Mucosa of descending colon (tissue), 3 donors: ENCODE results near the gene STMN3. TPM values are rescaled to one million over a fixed set of nuclear protein-coding genes. Genes with fewer than 3 reads are reported as not detected.
"Not testable (repeated sequence)": the region's sequence is repeated elsewhere in the genome, so short reads cannot be mapped to it uniquely, and the experiment has no call there.

Source experiments
- ATAC-seq: fragments of 200-7000 bp; cut with Tn5 transposase; one replicate; pipeline ENCODE4 v1.9.1; 2020; ENCODE audit warnings: mild to moderate bottlenecking, moderate library complexity
- DNase-seq, 3 donors: peaks; one replicate each; pipeline ENCODE4 v3.0.0-alpha.2; 2020
- H3K36me3 ChIP-seq: fragments of 200-600 bp; one replicate; pipeline ENCODE4 v1.8.0; 2021; ENCODE audit warnings: low read depth, mild to moderate bottlenecking
- H3K4me1 ChIP-seq: fragments of 200-600 bp; one replicate; pipeline ENCODE4 v1.8.0; 2021; ENCODE audit warnings: low read depth, mild to moderate bottlenecking
- H3K4me3 ChIP-seq: fragments of 200-600 bp; one replicate; pipeline ENCODE4 v1.8.0; 2021; ENCODE audit warnings: mild to moderate bottlenecking
- H3K9me3 ChIP-seq: fragments of 200-600 bp; one replicate; pipeline ENCODE4 v1.8.0; 2021; ENCODE audit warnings: mild to moderate bottlenecking
- intact Hi-C, 2 donors: fragments of 100-400 bp; cut with DNase I in 1 of 2; cut with micrococcal nuclease in 1 of 2; formaldehyde crosslinking; loops; one replicate each; pipeline versions ENCODE4 v1.11.0 to v1.11.1; 2022; cut with DNase I, micrococcal nuclease
- total RNA-seq, 3 donors: library from RNA; stranded (reverse); fragmentation: NEBNext Ultra II Directional in 2 of 3; extraction: Animal tissue kit (Norgen Biotek cat#: 25700) in 2 of 3; gene quantifications; one replicate each; pipeline versions ENCODE4 v1.2.1 to v1.2.4, GENCODE V29; 2021 to 2023
- TF ChIP-seq, protein P1 (sequence below): fragments of 200-600 bp; IDR thresholded peaks from one replicate; pipeline ENCODE4 v1.8.0; 2022; ENCODE audit warnings: antibody characterized with exemption, mild to moderate bottlenecking
- donor health status: DM: no; HTN: no; CAD: no; lungs with moderate emphysema.
- donor health status: DM: no; HTN: no; CAD: no.
- donor health status: DM: no; HTN: yes; CAD: no.

STMN3 gene
- total RNA-seq, 3 donors from 2014 or later: 2.7 to 19.7 (median 6.7) TPM

DNA sequence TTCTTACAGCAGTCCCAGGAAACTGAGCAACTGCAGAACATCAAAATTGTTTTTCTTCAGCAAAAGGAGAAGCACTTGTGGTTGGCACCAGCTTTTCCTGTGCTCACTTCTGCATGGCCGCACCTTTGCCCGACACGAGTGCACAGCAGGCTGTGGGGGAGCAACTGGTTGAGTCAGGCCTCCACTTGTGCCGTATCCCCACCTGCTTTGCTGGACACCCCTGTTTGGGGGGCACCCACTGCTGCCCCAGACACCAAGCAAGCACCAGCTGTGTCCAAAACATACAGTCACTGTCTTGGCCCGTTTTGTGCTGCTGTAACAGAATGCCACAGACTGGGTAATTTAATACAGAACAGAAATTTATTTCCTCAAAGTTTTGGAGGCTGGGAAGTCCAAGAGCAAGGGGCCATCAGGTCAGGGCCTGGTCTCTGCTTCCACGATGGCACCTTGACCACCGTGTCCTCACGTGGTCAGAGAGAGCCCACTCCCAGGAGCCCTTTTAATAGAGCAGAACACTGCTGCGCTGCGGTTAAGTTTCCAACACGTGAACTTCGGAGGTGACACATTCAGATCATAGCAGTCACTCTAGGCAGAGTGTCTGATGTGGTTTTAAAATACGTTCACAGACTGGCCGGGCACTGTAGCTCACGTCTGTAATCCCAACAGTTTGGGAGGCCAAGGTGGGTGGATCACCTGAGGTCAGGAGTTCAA, 17.6 kb downstream of the STMN3 start:
- peak in 2 of 3 donors; percentile 51 to 85 for DNase-seq
- Histone ChIP-seq H3K9me3 (no peaks in the 10 kb centered on the region), H3K4me3 (no peak overlapping the region), H3K4me1 (no peaks in the 10 kb centered on the region), H3K36me3 (no peaks in the 10 kb centered on the region)
- intact Hi-C loops: no loop called here
- ATAC-seq: peak; percentile 72
- TF ChIP-seq, protein P1, sequence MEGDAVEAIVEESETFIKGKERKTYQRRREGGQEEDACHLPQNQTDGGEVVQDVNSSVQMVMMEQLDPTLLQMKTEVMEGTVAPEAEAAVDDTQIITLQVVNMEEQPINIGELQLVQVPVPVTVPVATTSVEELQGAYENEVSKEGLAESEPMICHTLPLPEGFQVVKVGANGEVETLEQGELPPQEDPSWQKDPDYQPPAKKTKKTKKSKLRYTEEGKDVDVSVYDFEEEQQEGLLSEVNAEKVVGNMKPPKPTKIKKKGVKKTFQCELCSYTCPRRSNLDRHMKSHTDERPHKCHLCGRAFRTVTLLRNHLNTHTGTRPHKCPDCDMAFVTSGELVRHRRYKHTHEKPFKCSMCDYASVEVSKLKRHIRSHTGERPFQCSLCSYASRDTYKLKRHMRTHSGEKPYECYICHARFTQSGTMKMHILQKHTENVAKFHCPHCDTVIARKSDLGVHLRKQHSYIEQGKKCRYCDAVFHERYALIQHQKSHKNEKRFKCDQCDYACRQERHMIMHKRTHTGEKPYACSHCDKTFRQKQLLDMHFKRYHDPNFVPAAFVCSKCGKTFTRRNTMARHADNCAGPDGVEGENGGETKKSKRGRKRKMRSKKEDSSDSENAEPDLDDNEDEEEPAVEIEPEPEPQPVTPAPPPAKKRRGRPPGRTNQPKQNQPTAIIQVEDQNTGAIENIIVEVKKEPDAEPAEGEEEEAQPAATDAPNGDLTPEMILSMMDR: no peak

DNA sequence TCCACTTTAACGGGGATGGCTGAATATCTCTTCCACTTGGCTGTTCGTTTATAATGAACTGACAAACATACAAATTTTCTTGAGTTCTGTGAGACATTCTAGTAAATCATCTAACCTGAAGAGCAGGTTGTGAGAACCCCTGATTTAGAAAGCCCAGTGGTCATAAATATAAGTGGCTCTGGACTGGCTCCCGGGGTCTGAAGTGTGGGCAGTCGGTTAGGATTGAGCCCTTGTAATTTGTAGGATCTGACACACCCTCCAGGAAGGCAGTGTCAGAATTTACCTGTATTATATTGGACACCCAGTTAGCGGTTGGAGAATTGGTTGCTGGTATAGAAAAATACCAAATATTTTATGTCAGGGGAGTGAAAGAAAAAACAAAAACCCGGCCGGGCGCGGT, 19.5 kb downstream of the STMN3 start:
- TF ChIP-seq, protein P1: no peak
- no peaks in the 10 kb centered on the region for H3K36me3 ChIP-seq
- DNase-seq (no peak), ATAC-seq (no peak)
- no peaks in the 10 kb centered on the region for H3K9me3 ChIP-seq
- intact Hi-C loops: no loop called here
- no peak overlapping the region for H3K4me3 ChIP-seq
- peaks cover 3% of the 10 kb centered on the region for H3K4me1 ChIP-seq

DNA sequence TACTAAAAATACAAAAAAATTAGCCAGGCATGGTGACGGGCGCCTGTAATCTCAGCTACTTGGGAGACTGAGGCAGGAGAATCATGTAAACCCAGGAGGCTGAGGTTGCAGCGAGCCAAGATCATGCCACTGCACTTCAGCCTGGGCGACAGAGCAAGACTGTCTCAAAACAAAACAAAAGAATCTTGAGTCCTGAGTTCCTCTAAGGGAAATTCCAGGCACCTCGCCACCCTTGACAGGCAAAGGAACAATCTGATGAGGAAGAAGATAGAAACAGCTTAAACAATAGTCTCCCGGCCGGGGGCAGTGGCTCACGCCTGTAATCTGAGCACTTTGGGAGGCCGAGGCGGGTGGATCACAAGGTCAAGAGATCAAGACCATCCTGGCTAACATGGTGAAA, 21.8 kb downstream of the STMN3 start:
- peaks cover 10% of the 10 kb centered on the region for H3K4me1 ChIP-seq
- H3K36me3 ChIP-seq, intact Hi-C loops, H3K9me3 ChIP-seq, ATAC-seq, H3K4me3 ChIP-seq: not testable (repeated sequence)
- DNase-seq: peak in 1 of 3 donors; percentile 34

DNA sequence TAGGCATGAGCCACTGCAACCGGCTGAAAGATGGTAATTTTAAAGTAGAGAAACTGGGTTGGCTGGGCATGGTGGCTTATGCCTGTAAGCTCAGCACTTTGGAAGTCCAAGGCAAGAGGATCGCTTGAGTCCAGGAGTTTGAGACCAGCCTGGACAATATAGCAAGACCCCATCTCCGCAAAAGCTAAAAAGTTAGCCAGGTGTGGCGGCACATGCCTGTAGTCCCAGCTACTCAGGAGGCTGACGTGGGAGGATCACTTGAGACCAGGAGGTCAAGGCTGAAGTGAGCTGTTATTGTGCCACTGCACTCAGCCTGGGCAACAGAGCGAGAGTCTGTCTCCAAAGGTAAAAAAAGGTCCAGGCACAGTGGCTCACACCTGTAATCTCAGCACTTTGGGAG, 22.3 kb downstream of the STMN3 start:
- DNase-seq: peak in 1 of 3 donors; percentile 20
- ATAC-seq, H3K9me3 ChIP-seq, H3K4me3 ChIP-seq, H3K36me3 ChIP-seq, intact Hi-C loops: not testable (repeated sequence)
- H3K4me1 ChIP-seq: peaks cover 10% of the 10 kb centered on the region

DNA sequence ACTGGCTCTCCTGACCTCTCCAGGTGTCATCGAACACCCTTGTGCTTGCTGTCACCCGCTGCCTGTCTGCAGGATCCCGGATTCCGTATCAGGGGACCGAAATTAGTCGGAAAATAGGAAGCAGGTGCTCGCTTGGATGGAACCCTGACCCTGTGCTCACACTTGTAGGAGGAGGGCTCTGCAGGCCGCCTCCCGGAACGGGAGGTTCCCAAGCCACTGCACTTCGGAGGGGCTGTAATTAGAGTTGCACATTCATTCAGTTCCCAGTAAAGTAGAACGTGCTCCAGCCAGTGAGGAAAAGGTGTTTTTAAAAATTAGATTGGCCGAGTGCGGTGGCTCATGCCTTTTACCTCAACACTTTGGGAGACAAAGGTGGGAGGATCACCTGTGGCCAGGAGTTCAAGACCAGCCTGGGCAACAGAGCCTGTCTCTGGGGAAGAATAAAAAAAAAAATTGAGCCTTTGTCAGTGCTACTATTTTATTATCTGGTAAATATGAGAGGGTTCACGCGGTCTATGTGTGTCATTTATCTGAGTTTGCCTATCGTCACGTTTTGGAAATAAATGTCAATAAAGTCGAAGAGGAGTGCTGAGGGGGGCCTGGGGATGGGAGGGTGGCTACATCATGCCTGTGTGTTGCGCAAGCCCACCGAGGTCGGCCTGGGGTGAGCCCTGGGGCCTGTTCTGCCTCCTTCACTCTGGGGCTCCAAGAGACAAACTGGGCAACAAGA, 24.8 kb downstream of the STMN3 start:
- Histone ChIP-seq H3K36me3 (no peaks in the 10 kb centered on the region), H3K4me1 (peaks cover 10% of the 10 kb centered on the region), H3K9me3 (no peaks in the 10 kb centered on the region), H3K4me3 (peak overlapping the region; percentile 6)
- TF ChIP-seq, protein P1: no peak
- DNase-seq (peak; percentile 76 to 80 (median 80)), ATAC-seq (peak; percentile 69)
- intact Hi-C loops: no loop called here

DNA sequence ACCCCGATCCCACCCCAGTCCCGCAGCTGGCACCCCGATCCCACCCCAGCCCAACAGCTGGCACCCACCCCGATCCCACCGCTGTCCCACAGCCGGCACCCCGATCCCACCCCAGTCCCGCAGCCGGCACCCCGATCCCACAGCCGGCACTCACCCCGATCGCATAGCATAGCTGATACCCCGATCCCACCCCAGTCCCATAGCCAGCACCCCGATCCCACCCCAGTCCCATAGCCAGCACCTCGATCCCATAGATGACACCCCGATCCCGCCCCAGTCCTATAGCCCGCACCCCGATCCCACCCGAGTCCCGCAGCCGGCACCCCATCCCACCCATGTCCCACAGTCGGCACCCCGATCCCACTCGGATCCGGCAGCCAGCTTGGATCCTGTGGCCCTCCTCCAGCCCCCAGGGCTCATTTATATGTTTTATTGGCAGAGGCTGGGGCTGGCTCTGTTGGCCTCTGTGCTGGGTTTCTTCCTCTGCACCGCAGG, 25.4 kb downstream of the STMN3 start:
- peak overlapping the region; percentile 90 for H3K4me3 ChIP-seq
- H3K9me3 ChIP-seq: no peaks in the 10 kb centered on the region
- peak; percentile 34 for ATAC-seq
- DNase-seq: peak in 1 of 3 donors; percentile 73
- intact Hi-C loops: no loop called here
- peaks cover 10% of the 10 kb centered on the region for H3K4me1 ChIP-seq
- TF ChIP-seq, protein P1: no peak
- H3K36me3 ChIP-seq: no peaks in the 10 kb centered on the region
